Mammary epithelial cell (primary cell): ENCODE measurements around the gene KRT1.

Source experiments
- CTCF ChIP-seq, 2 donors: IDR thresholded peaks in 1 of 2; conservative IDR thresholded peaks in 1 of 2; 2 replicates each; pipeline ENCODE4 v1.5.1; 2011 to 2012; ENCODE audit warnings: inconsistent platforms in 2 of 2, low read length in 2 of 2, mild to moderate bottlenecking in 2 of 2, control low read depth in 1 of 2, low read depth in 1 of 2; ENCODE audit not compliant: insufficient read depth in 1 of 2; ENCODE audit errors: extremely low read depth in 1 of 2
- EZH2 ChIP-seq: IDR thresholded peaks from 2 replicates; pipeline ENCODE4 v1.6.1; 2012; ENCODE audit warnings: low read length, inconsistent platforms, borderline replicate concordance

GRCh38 chr12:52710730-52711129 is 30.5 kb upstream of the KRT1 start:
- TF ChIP-seq CTCF (conservative IDR thresholded peaks at IDR 0.05 in 1 of 2, IDR thresholded peaks at IDR 0.05 in 1 of 2; ENCODE audit: extremely low read depth in 1 of 2, insufficient read depth in 1 of 2, low read depth in 1 of 2, low read length in 2 of 2) (no peak), EZH2 (no peak)
